Measurements from ENCODE around the gene ALX4. TPM values are rescaled to one million over a fixed set of nuclear protein-coding genes. Genes with fewer than 3 reads are reported as not detected.

Gene ALX4
- total and polyA plus RNA-seq, 7 donors = 0.04 to 0.23 (median 0.14) TPM; not detected in 1

GRCh38 chr11:44275241-44275640, 34.7 kb downstream of the ALX4 start:
- TF ChIP-seq CTCF (IDR thresholded peaks at IDR 0.05) = no peak
- no peak overlapping the region for H3K4me3 ChIP-seq
- intact Hi-C loops (cut with DNase I) = no loop called here
- DNase-seq = no peak
- no peak for ATAC-seq
- no peaks in the 10 kb centered on the region for H3K9me3 ChIP-seq
- H3K27ac ChIP-seq = no peak overlapping the region
- no peaks in the 10 kb centered on the region for H3K36me3 ChIP-seq (ENCODE audit: insufficient read depth in 1 of 2, low read depth in 1 of 2)
- no peaks in the 10 kb centered on the region for H3K27me3 ChIP-seq (ENCODE audit: insufficient read depth in 3 of 3, low read length in 2 of 3)
- H3K4me1 ChIP-seq = no peaks in the 10 kb centered on the region
- 88 to 96% (median 96%) methylated on average over 9 to 10 of the region's 10 CpGs for WGBS, 3 donors

- intact Hi-C loops (cut with DNase I) = no loop called here
- Histone ChIP-seq H3K4me1 (no peaks in the 10 kb centered on the region), H3K4me3 (no peak overlapping the region), H3K27ac (no peak overlapping the region), H3K9me3 (no peaks in the 10 kb centered on the region), H3K27me3 (ENCODE audit: insufficient read depth in 3 of 3, low read length in 2 of 3) (no peaks in the 10 kb centered on the region), H3K36me3 (ENCODE audit: insufficient read depth in 1 of 2, low read depth in 1 of 2) (no peaks in the 10 kb centered on the region)
- WGBS, 3 donors = 84 to 100% (median 86%) methylated on average over 1 of the region's 1 CpG
- DNase-seq (no peak), ATAC-seq (no peak)
- no peak for TF ChIP-seq CTCF (IDR thresholded peaks at IDR 0.05)
Measured at GRCh38 chr11:44274404-44274803, 35.5 kb downstream of the ALX4 start.

- Histone ChIP-seq H3K27me3 (ENCODE audit: insufficient read depth in 3 of 3, low read length in 2 of 3) (no peaks in the 10 kb centered on the region), H3K27ac (no peak overlapping the region), H3K36me3 (ENCODE audit: insufficient read depth in 1 of 2, low read depth in 1 of 2) (no peaks in the 10 kb centered on the region), H3K9me3 (no peaks in the 10 kb centered on the region), H3K4me3 (no peak overlapping the region), H3K4me1 (no peaks in the 10 kb centered on the region)
- TF ChIP-seq CTCF (IDR thresholded peaks at IDR 0.05) = no peak
- ATAC-seq (no peak), DNase-seq (no peak)
- intact Hi-C loops (cut with DNase I) = no loop called here
- 92 to 95% (median 93%) methylated on average over 6 of the region's 6 CpGs for WGBS, 3 donors
Measured at GRCh38 chr11:44271286-44271685, 38.7 kb downstream of the ALX4 start.

- H3K27ac ChIP-seq = no peak overlapping the region
- intact Hi-C loops (cut with DNase I) = no loop called here
- H3K4me3 ChIP-seq = no peak overlapping the region
- H3K4me1 ChIP-seq = no peaks in the 10 kb centered on the region
- H3K27me3 ChIP-seq (ENCODE audit: insufficient read depth in 3 of 3, low read length in 2 of 3) = no peaks in the 10 kb centered on the region
- no peaks in the 10 kb centered on the region for H3K36me3 ChIP-seq (ENCODE audit: insufficient read depth in 1 of 2, low read depth in 1 of 2)
- 82 to 87% (median 85%) methylated on average over 20 of the region's 20 CpGs for WGBS, 3 donors
- no peak for TF ChIP-seq CTCF (IDR thresholded peaks at IDR 0.05)
- ATAC-seq (no peak), DNase-seq (no peak)
- H3K9me3 ChIP-seq = no peaks in the 10 kb centered on the region
Measured at GRCh38 chr11:44270403-44271273, 39.3 kb downstream of the ALX4 start.
